GM18519 (cell line): ENCODE measurements around the gene CCR6.

Source experiments
- ATAC-seq: cut with Tn5 transposase; IDR thresholded peaks from one replicate; pipeline ENCODE4 v1.9.1; 2021; ENCODE audit warnings: mild to moderate bottlenecking, moderate library complexity; ENCODE audit not compliant: unreplicated experiment, low FRiP score

The CCR6 gene

GRCh38 chr6:167118839-167119238 lies 4.1 kb upstream of the CCR6 start:
- no peak for ATAC-seq

- ATAC-seq = no peak
Measured at GRCh38 chr6:167119670-167120582, 3.0 kb upstream of the CCR6 start.

- ATAC-seq = no peak
Measured at GRCh38 chr6:167120583-167120903, 2.4 kb upstream of the CCR6 start.

- no peak for ATAC-seq
Measured at GRCh38 chr6:167121335-167121841, 1.5 kb upstream of the CCR6 start.

- no peak for ATAC-seq
Measured at GRCh38 chr6:167122041-167122826, 662 bp upstream of the CCR6 start.

GRCh38 chr6:167124753-167125152 lies 1.9 kb downstream of the CCR6 start:
- ATAC-seq = no peak

- ATAC-seq = no peak
Measured at GRCh38 chr6:167125410-167125809, 2.5 kb downstream of the CCR6 start.

GRCh38 chr6:167125855-167126349 lies 3.0 kb downstream of the CCR6 start:
- ATAC-seq = no peak

- ATAC-seq = no peak
Measured at GRCh38 chr6:167127785-167128531, 5.1 kb downstream of the CCR6 start.

GRCh38 chr6:167129159-167129558 lies 6.3 kb downstream of the CCR6 start:
- ATAC-seq = no peak

- ATAC-seq = no peak
Measured at GRCh38 chr6:167129562-167129961, 6.7 kb downstream of the CCR6 start.

- ATAC-seq = peak; percentile 86
Measured at GRCh38 chr6:167130008-167130677, 7.2 kb downstream of the CCR6 start.

GRCh38 chr6:167130712-167131684 lies 8.1 kb downstream of the CCR6 start:
- no peak for ATAC-seq

GRCh38 chr6:167134448-167135328 lies 11.8 kb downstream of the CCR6 start:
- no peak for ATAC-seq

- no peak for ATAC-seq
Measured at GRCh38 chr6:167136376-167136775, 13.5 kb downstream of the CCR6 start.

- no peak for ATAC-seq
Measured at GRCh38 chr6:167137081-167137480, 14.2 kb downstream of the CCR6 start.

GRCh38 chr6:167137881-167138280 lies 15.0 kb downstream of the CCR6 start:
- ATAC-seq = no peak

GRCh38 chr6:167139761-167140160 lies 16.9 kb downstream of the CCR6 start:
- ATAC-seq = no peak
